ENCODE measurements around the gene MIEF1. TPM values are rescaled to one million over a fixed set of nuclear protein-coding genes. Genes with fewer than 3 reads are reported as not detected.

Gene MIEF1
- total and polyA plus RNA-seq, 8 donors, result 5.1 to 47.3 (median 16.2) TPM

DNA sequence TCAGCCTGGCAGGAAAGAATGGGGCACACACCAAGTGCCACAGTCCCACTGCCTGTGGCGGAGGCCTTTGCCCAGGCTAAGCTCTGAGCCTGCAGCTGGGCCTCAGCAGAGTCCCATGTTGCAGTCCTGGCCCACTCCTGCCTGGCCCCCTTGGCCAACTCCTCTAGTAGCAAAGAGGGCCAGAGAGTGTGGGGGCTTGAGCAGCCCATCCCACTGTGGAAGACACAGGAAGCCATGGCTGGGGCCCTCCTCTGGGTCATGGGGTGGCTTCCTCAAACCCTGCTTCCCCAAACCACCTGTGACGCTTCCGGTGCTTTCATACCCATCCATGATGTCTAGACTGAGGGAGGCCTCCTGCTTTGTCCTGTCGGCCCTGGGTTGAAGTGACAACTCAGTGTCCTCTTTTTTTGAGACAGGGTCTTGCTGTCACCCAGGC, 24.7 kb downstream of the MIEF1 start:
- Histone ChIP-seq H3K9me3 (no peaks in the 10 kb centered on the region), H3K4me3 (no peak overlapping the region), H3K4me1 (peaks cover 74 to 100% (median 98%) of the 10 kb centered on the region in 4 donors), H3K36me3 (peaks cover 38 to 80% (median 71%) of the 10 kb centered on the region in 4 donors), H3K27ac (peak overlapping the region in 4 of 5 donors; percentile 67 to 82 (median 72)), H3K27me3 (no peaks in the 10 kb centered on the region)
- WGBS, 5 donors, result 58 to 66% (median 61%) methylated on average over 4 of the region's 4 CpGs
- no peak for TF ChIP-seq POLR2A (IDR thresholded peaks at IDR 0.05)
- intact Hi-C loops (cut with DNase I; ENCODE audit: low total_unique reads), result no loop called here
- DNase-seq, result peak in 1 of 2 donors; percentile 26

GRCh38 chr22:39527481-39527961, 25.4 kb downstream of the MIEF1 start:
- H3K4me1 ChIP-seq, result peaks cover 70 to 96% (median 95%) of the 10 kb centered on the region in 4 donors
- peaks cover 30 to 72% (median 63%) of the 10 kb centered on the region in 4 donors for H3K36me3 ChIP-seq
- intact Hi-C loops (cut with DNase I; ENCODE audit: low total_unique reads), result no loop called here
- peak; percentile 59 to 74 for DNase-seq
- TF ChIP-seq EP300 (IDR thresholded peaks at IDR 0.05), result no peak
- peak in 1 of 3 donors; percentile 23 for TF ChIP-seq POLR2AphosphoS5 (IDR thresholded peaks at IDR 0.05)
- WGBS, 5 donors, result 31 to 43% (median 38%) methylated on average over 6 of the region's 6 CpGs
- H3K4me3 ChIP-seq, result peak overlapping the region in 1 of 4 donors; percentile 81
- H3K9me3 ChIP-seq, result no peaks in the 10 kb centered on the region
- no peaks in the 10 kb centered on the region for H3K27me3 ChIP-seq
- peak overlapping the region; percentile 0 to 82 (median 68) for H3K27ac ChIP-seq

GRCh38 chr22:39528080-39528661, 26.1 kb downstream of the MIEF1 start:
- peak in 1 of 2 donors; percentile 23 for DNase-seq
- 57 to 61% (median 60%) methylated on average over 12 of the region's 12 CpGs for WGBS, 5 donors
- TF ChIP-seq CTCF (IDR thresholded peaks at IDR 0.05), result no peak
- TF ChIP-seq EP300 (IDR thresholded peaks at IDR 0.05), result no peak
- TF ChIP-seq POLR2A (IDR thresholded peaks at IDR 0.05), result no peak
- TF ChIP-seq POLR2AphosphoS5 (IDR thresholded peaks at IDR 0.05), result no peak
- Histone ChIP-seq H3K4me3 (peak overlapping the region in 2 of 4 donors; percentile 33 to 81), H3K4me1 (peaks cover 63 to 93% (median 90%) of the 10 kb centered on the region in 4 donors), H3K27ac (peak overlapping the region; percentile 43 to 82 (median 68)), H3K27me3 (no peaks in the 10 kb centered on the region), H3K9me3 (no peaks in the 10 kb centered on the region), H3K36me3 (peaks cover 25 to 66% (median 56%) of the 10 kb centered on the region in 4 donors)
- intact Hi-C loops (cut with DNase I; ENCODE audit: low total_unique reads), result no loop called here

DNA sequence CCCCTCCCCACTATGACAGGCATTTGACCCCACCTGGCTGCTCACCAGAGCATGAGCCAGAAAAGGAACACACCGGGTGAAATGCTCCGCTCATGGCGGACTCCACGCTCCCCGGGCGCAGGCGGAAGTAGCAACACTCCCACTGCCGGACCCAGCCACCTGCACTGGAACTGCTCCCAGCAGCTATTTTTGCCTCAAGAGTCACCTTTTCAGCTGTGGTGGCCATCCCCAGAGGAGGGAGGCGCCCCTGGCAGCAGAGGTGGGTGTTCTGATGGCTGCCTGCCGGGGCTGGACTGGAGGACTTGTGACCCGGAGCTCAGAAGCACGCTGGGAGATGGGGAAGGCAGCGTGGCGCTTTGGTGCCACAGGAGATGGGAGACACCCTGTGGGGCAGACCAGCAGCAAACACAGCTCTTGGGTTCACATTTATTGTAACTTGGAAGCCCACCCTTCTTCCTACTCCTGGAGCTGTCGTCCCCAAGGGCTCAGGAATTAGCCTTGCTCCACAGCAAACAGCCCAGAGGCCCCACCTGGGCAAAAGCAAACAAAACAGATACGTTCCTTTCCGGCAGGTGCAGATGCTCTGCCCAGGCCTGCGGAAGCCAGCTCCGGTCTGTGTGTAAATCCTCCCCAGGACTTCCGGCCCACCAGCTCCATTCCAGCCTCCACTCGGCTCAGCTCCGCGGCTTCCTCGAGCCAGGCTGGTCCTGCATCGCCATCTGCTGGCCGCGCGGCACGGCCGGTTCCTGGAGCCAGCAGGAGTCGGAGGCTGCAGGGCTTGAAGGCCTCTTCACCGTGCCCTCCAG, 26.8 kb downstream of the MIEF1 start:
- Histone ChIP-seq H3K4me3 (peak overlapping the region; percentile 6 to 81 (median 26)), H3K9me3 (no peaks in the 10 kb centered on the region), H3K4me1 (peaks cover 58 to 89% (median 84%) of the 10 kb centered on the region in 4 donors), H3K36me3 (peaks cover 18 to 59% (median 49%) of the 10 kb centered on the region in 4 donors), H3K27me3 (no peaks in the 10 kb centered on the region), H3K27ac (peak overlapping the region; percentile 43 to 82 (median 68))
- DNase-seq, result peak; percentile 95 to 97
- peak in 6 of 7 experiments; percentile 85 to 98 (median 93) for TF ChIP-seq CTCF (IDR thresholded peaks at IDR 0.05)
- TF ChIP-seq POLR2AphosphoS5 (IDR thresholded peaks at IDR 0.05), result peak; percentile 57 to 94 (median 72)
- TF ChIP-seq POLR2A (IDR thresholded peaks at IDR 0.05), result no peak
- no peak for TF ChIP-seq EP300 (IDR thresholded peaks at IDR 0.05)
- 18 to 47% (median 24%) methylated on average over 17 to 32 of the region's 32 CpGs for WGBS, 5 donors
- intact Hi-C loops (cut with DNase I; ENCODE audit: low total_unique reads), result no loop called here

GRCh38 chr22:39529487-39529851, 27.4 kb downstream of the MIEF1 start:
- intact Hi-C loops (cut with DNase I; ENCODE audit: low total_unique reads), result no loop called here
- H3K36me3 ChIP-seq, result peaks cover 12 to 53% (median 43%) of the 10 kb centered on the region in 4 donors
- H3K4me1 ChIP-seq, result peaks cover 53 to 86% (median 83%) of the 10 kb centered on the region in 4 donors
- H3K27me3 ChIP-seq, result no peaks in the 10 kb centered on the region
- DNase-seq, result no peak
- H3K27ac ChIP-seq, result peak overlapping the region; percentile 3 to 82 (median 67)
- TF ChIP-seq POLR2A (IDR thresholded peaks at IDR 0.05), result no peak
- peak in 2 of 7 experiments; percentile 1 to 50 for TF ChIP-seq CTCF (IDR thresholded peaks at IDR 0.05)
- 43 to 82% (median 54%) methylated on average over 3 to 17 of the region's 17 CpGs for WGBS, 5 donors
- H3K4me3 ChIP-seq, result peak overlapping the region in 2 of 4 donors; percentile 33 to 81
- H3K9me3 ChIP-seq, result no peaks in the 10 kb centered on the region

Measured in stomach (tissue), 9 donors.